Spleen (tissue), 11 donors: ENCODE measurements around the gene FIBP. TPM values are rescaled to one million over a fixed set of nuclear protein-coding genes. Genes with fewer than 3 reads are reported as not detected.

Experiments
- DNase-seq: peaks from one replicate; pipeline ENCODE4 v3.0.0-alpha.2; 2020
- H3K27ac ChIP-seq, 8 donors: fragments of 200-600 bp; sonication (generic) in 7 of 8; 1 replicate in 4 of 8; 2 replicates in 4 of 8; pipeline versions ENCODE4 v1.5.0 to v1.8.0; 2016 to 2021; ENCODE audit warnings: inconsistent platforms in 4 of 8, mild to moderate bottlenecking in 4 of 8, moderate library complexity in 1 of 8
- H3K27me3 ChIP-seq, 7 donors: fragments of 200-600 bp; sonication (generic) in 6 of 7; replicated peaks in 1 of 7; 1 replicate in 4 of 7; 2 replicates in 3 of 7; pipeline versions ENCODE4 v1.5.0 to v1.8.0; 2016 to 2021; ENCODE audit warnings: inconsistent platforms in 3 of 7, mild to moderate bottlenecking in 1 of 7
- H3K36me3 ChIP-seq, 6 donors: fragments of 200-600 bp; sonication (generic) in 5 of 6; 1 replicate in 4 of 6; 2 replicates in 2 of 6; pipeline versions ENCODE4 v1.5.0 to v1.8.0; 2016 to 2021; ENCODE audit warnings: inconsistent platforms in 2 of 6
- H3K4me1 ChIP-seq, 6 donors: fragments of 200-600 bp; sonication (generic) in 5 of 6; 1 replicate in 3 of 6; 2 replicates in 3 of 6; pipeline versions ENCODE4 v1.5.0 to v1.8.0; 2016 to 2021; ENCODE audit warnings: inconsistent platforms in 3 of 6
- H3K4me3 ChIP-seq, 8 donors: fragments of 200-600 bp; sonication (generic) in 7 of 8; 1 replicate in 4 of 8; 2 replicates in 4 of 8; pipeline versions ENCODE4 v1.5.0 to v1.8.0; 2016 to 2021; ENCODE audit warnings: inconsistent platforms in 4 of 8, mild to moderate bottlenecking in 4 of 8, moderate library complexity in 2 of 8
- H3K9me3 ChIP-seq, 8 donors: fragments of 200-600 bp; sonication (generic) in 7 of 8; 1 replicate in 4 of 8; 2 replicates in 4 of 8; pipeline versions ENCODE4 v1.5.0 to v1.8.0; 2016 to 2021; ENCODE audit warnings: inconsistent platforms in 4 of 8
- CTCF ChIP-seq, 11 experiments: fragments of 200-600 bp in 7 of 11; fragments of 450-650 bp in 4 of 11; sonication (generic) in 4 of 11; IDR thresholded peaks in 8 of 11; conservative IDR thresholded peaks in 3 of 11; 1 replicate in 7 of 11; 2 replicates in 4 of 11; pipeline versions ENCODE4 v1.4.0 to v1.8.0; 2016 to 2021; ENCODE audit warnings: antibody characterized with exemption in 11 of 11, inconsistent platforms in 4 of 11, mild to moderate bottlenecking in 1 of 11
- POLR2A ChIP-seq, 3 donors: fragments of 450-650 bp; IDR thresholded peaks; one replicate each; pipeline ENCODE4 v1.5.1; 2017; ENCODE audit warnings: antibody characterized with exemption in 3 of 3, mild to moderate bottlenecking in 1 of 3
- POLR2AphosphoS5 ChIP-seq, 3 donors: sonication (generic); formaldehyde crosslinking; IDR thresholded peaks; one replicate each; pipeline ENCODE4 v1.5.1; 2017; ENCODE audit warnings: antibody characterized with exemption in 3 of 3
- WGBS, 5 donors: extraction: QIAGEN DNeasy Blood & Tissue Kit in 3 of 5; methylation state at CpG; one replicate each; pipeline versions ENCODE4 v1.1.5 to v1.1.7; 2013 to 2018; 5-methylcytosine and 5-hydroxymethylcytosine counted together
- intact Hi-C: fragments of 100-400 bp; cut with DNase I; formaldehyde crosslinking; loops from one replicate; pipeline ENCODE4 v1.15.0; 2023; ENCODE audit warnings: low total_unique reads
- polyA plus RNA-seq, 3 donors: library from polyadenylated mRNA; stranded (reverse); fragments of 200-250 nt; gene quantifications; one replicate each; pipeline ENCODE4 v1.2.1, GENCODE V29; 2013
- total RNA-seq, 7 donors: library from RNA; depleted of rRNA in 3 of 7; stranded (reverse); fragments of >200 nt in 3 of 7; fragmentation: NEBNext Ultra II Directional in 4 of 7; extraction: Animal tissue kit (Norgen Biotek cat#: 25700) in 4 of 7; gene quantifications; one replicate each; pipeline versions ENCODE4 v1.1.0 to v1.2.1, GENCODE V29; 2016 to 2021
- donor health status: healthy with polysubstance abuse.
- donor health status: DM: no; HTN: no; CAD: no; lungs with moderate emphysema.
- donor health status: DM: no; HTN: no; CAD: no.
- donor health status: Bipolar disorder and iron deficiency.
- donor health status: healthy.
- donor health status: DM: no; HTN: no; CAD: no.
- donor health status: DM: yes; HTN: yes; CAD: no.

FIBP gene
- total and polyA plus RNA-seq, 10 donors: 52.3 to 79.0 (median 64.6) TPM

GRCh38 chr11:65885231-65885630, 3.0 kb downstream of the FIBP start:
- peaks cover 27 to 85% (median 53%) of the 10 kb centered on the region in 6 donors for H3K4me1 ChIP-seq
- no peaks in the 10 kb centered on the region for H3K27me3 ChIP-seq
- DNase-seq: peak; percentile 69
- 89 to 98% (median 93%) methylated on average over 7 of the region's 7 CpGs for WGBS, 5 donors
- peaks cover 0 to 63% (median 38%) of the 10 kb centered on the region in 6 donors for H3K36me3 ChIP-seq
- intact Hi-C loops: loop anchor here (5.0 kb wide), 1 partner anchor 102 kb away; no protein-coding TSS in a partner anchor
- peak overlapping the region in 4 of 8 donors; percentile 39 to 60 (median 49) for H3K27ac ChIP-seq
- no peak overlapping the region for H3K4me3 ChIP-seq
- H3K9me3 ChIP-seq: no peaks in the 10 kb centered on the region
- TF ChIP-seq POLR2AphosphoS5 (IDR thresholded peaks at IDR 0.05): no peak
- TF ChIP-seq POLR2A (IDR thresholded peaks at IDR 0.05): no peak
- no peak for TF ChIP-seq CTCF (IDR thresholded peaks at IDR 0.05 in 8 of 11, conservative IDR thresholded peaks at IDR 0.05 in 3 of 11)

GRCh38 chr11:65884716-65885092, 3.6 kb downstream of the FIBP start:
- TF ChIP-seq POLR2A (IDR thresholded peaks at IDR 0.05): no peak
- TF ChIP-seq POLR2AphosphoS5 (IDR thresholded peaks at IDR 0.05): peak; percentile 85 to 88 (median 86)
- peak; percentile 98 to 100 (median 99) for TF ChIP-seq CTCF (IDR thresholded peaks at IDR 0.05 in 8 of 11, conservative IDR thresholded peaks at IDR 0.05 in 3 of 11)
- Histone ChIP-seq H3K27ac (peak overlapping the region in 5 of 8 donors; percentile 13 to 60 (median 41)), H3K9me3 (no peaks in the 10 kb centered on the region), H3K4me1 (peaks cover 21 to 85% (median 52%) of the 10 kb centered on the region in 6 donors), H3K36me3 (peaks cover 0 to 63% (median 38%) of the 10 kb centered on the region in 6 donors), H3K4me3 (no peak overlapping the region), H3K27me3 (no peaks in the 10 kb centered on the region)
- peak; percentile 96 for DNase-seq
- intact Hi-C loops: loop anchor here (5.0 kb wide), 1 partner anchor 103 kb away; no protein-coding TSS in a partner anchor
- whole genome bisulfite sequencing, 5 donors: 2 to 23% (median 20%) methylated on average over 3 to 9 of the region's 9 CpGs

- intact Hi-C loops: no loop called here
- peak; percentile 79 for DNase-seq
- WGBS, 5 donors: 77 to 90% (median 84%) methylated on average over 20 to 28 of the region's 28 CpGs
- Histone ChIP-seq H3K9me3 (no peaks in the 10 kb centered on the region), H3K27ac (peak overlapping the region in 5 of 8 donors; percentile 13 to 60 (median 41)), H3K36me3 (peaks cover 0 to 63% (median 38%) of the 10 kb centered on the region in 6 donors), H3K4me1 (peaks cover 15 to 85% (median 52%) of the 10 kb centered on the region in 6 donors), H3K27me3 (no peaks in the 10 kb centered on the region), H3K4me3 (no peak overlapping the region)
- TF ChIP-seq POLR2AphosphoS5 (IDR thresholded peaks at IDR 0.05) (no peak), POLR2A (IDR thresholded peaks at IDR 0.05) (no peak), CTCF (IDR thresholded peaks at IDR 0.05 in 8 of 11, conservative IDR thresholded peaks at IDR 0.05 in 3 of 11) (no peak)
These were observed 4.2 kb downstream of the FIBP start for GRCh38 chr11:65883786-65884715.
